Astrocyte (in vitro differentiated cells and primary cell): ENCODE data around the gene CRYBA2. TPM values are rescaled to one million over a fixed set of nuclear protein-coding genes. Genes with fewer than 3 reads are reported as not detected.

Experiments
- DNase-seq: peaks from one replicate; pipeline ENCODE4 v3.0.0-alpha.2; 2010; ENCODE audit warnings: low read depth
- FAIRE-seq: peaks from 2 replicates; lab custom pipeline; 2011; peaks lifted over from hg19 to GRCh38; lab: Jason Lieb, UNC
- H2AFZ ChIP-seq: 2 replicates; pipeline ENCODE4 v1.6.0; 2012; ENCODE audit warnings: low read depth, low read length, inconsistent platforms
- H3K27ac ChIP-seq: 2 replicates; pipeline ENCODE4 v1.5.1; 2011; ENCODE audit warnings: low read depth, low read length, inconsistent platforms
- H3K27me3 ChIP-seq: 2 replicates; pipeline ENCODE4 v1.6.0; 2011; ENCODE audit warnings: low read length, inconsistent platforms; ENCODE audit not compliant: insufficient read depth
- H3K36me3 ChIP-seq: 2 replicates; pipeline ENCODE4 v1.5.1; 2011; ENCODE audit warnings: low read length, inconsistent platforms; ENCODE audit not compliant: insufficient read depth
- H3K4me1 ChIP-seq: 2 replicates; pipeline ENCODE4 v1.5.1; 2011; ENCODE audit warnings: low read length, inconsistent platforms; ENCODE audit not compliant: insufficient read depth
- H3K4me2 ChIP-seq: 2 replicates; pipeline ENCODE4 v1.6.0; 2012; ENCODE audit warnings: low read length, inconsistent platforms
- H3K4me3 ChIP-seq: 2 replicates; pipeline ENCODE4 v1.5.1; 2011; ENCODE audit warnings: low read depth, mild to moderate bottlenecking, low read length, inconsistent platforms; ENCODE audit not compliant: insufficient read depth
- H3K79me2 ChIP-seq: 2 replicates; pipeline ENCODE4 v1.6.0; 2012; ENCODE audit warnings: mild to moderate bottlenecking, low read length, inconsistent platforms; ENCODE audit not compliant: insufficient read depth
- H3K9ac ChIP-seq: 2 replicates; pipeline ENCODE4 v1.6.0; 2012; ENCODE audit warnings: mild to moderate bottlenecking, low read length, inconsistent platforms
- H3K9me3 ChIP-seq: 2 replicates; pipeline ENCODE4 v1.5.1; 2012; ENCODE audit warnings: low read depth, mild to moderate bottlenecking, low read length, inconsistent platforms; ENCODE audit not compliant: insufficient read depth
- H4K20me1 ChIP-seq: 2 replicates; pipeline ENCODE4 v1.6.0; 2012; ENCODE audit warnings: low read length, inconsistent platforms; ENCODE audit not compliant: insufficient read depth
- H3K27ac Mint-ChIP-seq: one replicate; pipeline ENCODE4 v1.8.0; 2021; ENCODE audit warnings: mild to moderate bottlenecking, mixed read lengths; ENCODE audit not compliant: unreplicated experiment
- H3K27me3 Mint-ChIP-seq: one replicate; pipeline ENCODE4 v1.8.0; 2021; ENCODE audit warnings: low read depth, mixed read lengths; ENCODE audit not compliant: unreplicated experiment
- H3K36me3 Mint-ChIP-seq: one replicate; pipeline ENCODE4 v1.8.0; 2021; ENCODE audit warnings: low read depth, mixed read lengths; ENCODE audit not compliant: unreplicated experiment
- H3K4me1 Mint-ChIP-seq: one replicate; pipeline ENCODE4 v1.8.0; 2021; ENCODE audit warnings: low read depth, mixed read lengths; ENCODE audit not compliant: unreplicated experiment
- H3K4me3 Mint-ChIP-seq: one replicate; pipeline ENCODE4 v1.8.0; 2021; ENCODE audit warnings: mild to moderate bottlenecking, moderate library complexity, mixed read lengths; ENCODE audit not compliant: unreplicated experiment
- H3K9me3 Mint-ChIP-seq: one replicate; pipeline ENCODE4 v1.8.0; 2021; ENCODE audit warnings: mild to moderate bottlenecking, mixed read lengths; ENCODE audit not compliant: unreplicated experiment
- CTCF ChIP-seq: IDR thresholded peaks from 2 replicates; pipeline ENCODE4 v1.5.1; 2011; ENCODE audit warnings: low read depth, mild to moderate bottlenecking, inconsistent platforms, low read length, moderate library complexity; ENCODE audit not compliant: insufficient read depth
- EZH2 ChIP-seq: IDR thresholded peaks from 2 replicates; pipeline ENCODE4 v1.6.1; 2012; ENCODE audit warnings: mild to moderate bottlenecking, low read length, inconsistent platforms; ENCODE audit not compliant: insufficient read depth
- total RNA-seq: library from RNA; stranded (reverse); gene quantifications from 2 replicates; pipeline ENCODE4 v1.2.1, GENCODE V29; 2021

Gene CRYBA2
- total RNA-seq, 1 donor from 2014 or later: not detected

GRCh38 chr2:218962859-218963492 is 30.2 kb downstream of the CRYBA2 start:
- no peak overlapping the region for H3K4me3 ChIP-seq
- Mint-ChIP-seq H3K27me3 (peaks cover 46% of the 10 kb centered on the region), H3K4me1 (peaks cover 18% of the 10 kb centered on the region), H3K36me3 (no peaks in the 10 kb centered on the region), H3K9me3 (no peaks in the 10 kb centered on the region), H3K27ac (peak overlapping the region; percentile 97), H3K4me3 (peak overlapping the region; percentile 82)
- H4K20me1 ChIP-seq: peaks cover 4% of the 10 kb centered on the region
- DNase-seq (peak; percentile 71), FAIRE-seq (no peak)
- TF ChIP-seq CTCF (no peak), EZH2 (peak; percentile 65)
- peak overlapping the region; percentile 41 for H3K27ac ChIP-seq
- H3K27me3 ChIP-seq: peaks cover 39% of the 10 kb centered on the region
- no peak overlapping the region for H3K9ac ChIP-seq
- H3K36me3 ChIP-seq: no peaks in the 10 kb centered on the region
- H3K4me1 ChIP-seq: peaks cover 14% of the 10 kb centered on the region
- no peaks in the 10 kb centered on the region for H3K79me2 ChIP-seq
- no peak overlapping the region for H2AFZ ChIP-seq
- peak overlapping the region; percentile 72 for H3K4me2 ChIP-seq
- no peaks in the 10 kb centered on the region for H3K9me3 ChIP-seq

- H3K79me2 ChIP-seq: no peaks in the 10 kb centered on the region
- H3K9me3 ChIP-seq: no peaks in the 10 kb centered on the region
- peaks cover 4% of the 10 kb centered on the region for H4K20me1 ChIP-seq
- Mint-ChIP-seq H3K27me3 (peaks cover 49% of the 10 kb centered on the region), H3K36me3 (no peaks in the 10 kb centered on the region), H3K4me3 (peak overlapping the region; percentile 82), H3K4me1 (peaks cover 18% of the 10 kb centered on the region), H3K9me3 (peaks cover 2% of the 10 kb centered on the region), H3K27ac (peak overlapping the region; percentile 7)
- H3K4me2 ChIP-seq: no peak overlapping the region
- no peak overlapping the region for H3K27ac ChIP-seq
- H3K4me1 ChIP-seq: peaks cover 14% of the 10 kb centered on the region
- no peak overlapping the region for H2AFZ ChIP-seq
- H3K27me3 ChIP-seq: peaks cover 49% of the 10 kb centered on the region
- TF ChIP-seq EZH2 (no peak), CTCF (no peak)
- H3K9ac ChIP-seq: no peak overlapping the region
- no peaks in the 10 kb centered on the region for H3K36me3 ChIP-seq
- no peak overlapping the region for H3K4me3 ChIP-seq
- FAIRE-seq (no peak), DNase-seq (no peak)
Observed at GRCh38 chr2:218961651-218962570, 31.3 kb downstream of the CRYBA2 start.
